Rectal smooth muscle tissue (tissue), 1 donor: ENCODE data around the gene ST6GALNAC6.

ENCODE experiments used
- H3K27ac ChIP-seq: one replicate; pipeline ENCODE4 v1.7.0; 2013; ENCODE audit warnings: low read depth, low read length, inconsistent platforms
- H3K27me3 ChIP-seq: one replicate; pipeline ENCODE4 v1.7.0; 2013; ENCODE audit warnings: low read length; ENCODE audit not compliant: control insufficient read depth, insufficient read depth
- H3K36me3 ChIP-seq: one replicate; pipeline ENCODE4 v1.7.0; 2013; ENCODE audit warnings: low read length; ENCODE audit not compliant: control insufficient read depth, insufficient read depth
- H3K4me1 ChIP-seq: one replicate; pipeline ENCODE4 v1.7.0; 2013; ENCODE audit warnings: low read length; ENCODE audit not compliant: control insufficient read depth, insufficient read depth
- H3K4me3 ChIP-seq: one replicate; pipeline ENCODE4 v1.7.0; 2013; ENCODE audit warnings: low read length
- H3K9ac ChIP-seq: one replicate; pipeline ENCODE4 v1.7.0; 2013; ENCODE audit warnings: low read length

ST6GALNAC6 gene

GRCh38 chr9:127929625-127929979 lies 30.2 kb upstream of the ST6GALNAC6 start:
- Histone ChIP-seq H3K4me3 (no peak overlapping the region), H3K36me3 (no peaks in the 10 kb centered on the region), H3K27ac (no peak overlapping the region), H3K4me1 (no peaks in the 10 kb centered on the region), H3K27me3 (peaks cover 9% of the 10 kb centered on the region), H3K9ac (no peak overlapping the region)

- no peaks in the 10 kb centered on the region for H3K4me1 ChIP-seq
Observed at GRCh38 chr9:127928676-127929624, 29.5 kb upstream of the ST6GALNAC6 start.

GRCh38 chr9:127927988-127928675 lies 28.7 kb upstream of the ST6GALNAC6 start:
- Histone ChIP-seq H3K27me3 (peaks cover 10% of the 10 kb centered on the region), H3K4me1 (no peaks in the 10 kb centered on the region), H3K27ac (no peak overlapping the region), H3K9ac (no peak overlapping the region), H3K36me3 (no peaks in the 10 kb centered on the region), H3K4me3 (peak overlapping the region; percentile 1)

More at GRCh38 chr9:127928676-127929624, 29.5 kb upstream of the ST6GALNAC6 start:
- H3K4me3 ChIP-seq: no peak overlapping the region
- no peaks in the 10 kb centered on the region for H3K36me3 ChIP-seq
- peaks cover 9% of the 10 kb centered on the region for H3K27me3 ChIP-seq
- H3K9ac ChIP-seq: no peak overlapping the region
- H3K27ac ChIP-seq: no peak overlapping the region

GRCh38 chr9:127927201-127927987 lies 28.0 kb upstream of the ST6GALNAC6 start:
- Histone ChIP-seq H3K4me1 (no peaks in the 10 kb centered on the region), H3K9ac (no peak overlapping the region), H3K27me3 (peaks cover 10% of the 10 kb centered on the region), H3K36me3 (no peaks in the 10 kb centered on the region), H3K27ac (no peak overlapping the region), H3K4me3 (peak overlapping the region; percentile 29)

GRCh38 chr9:127926906-127927200 lies 27.4 kb upstream of the ST6GALNAC6 start:
- Histone ChIP-seq H3K4me3 (peak overlapping the region; percentile 29), H3K36me3 (no peaks in the 10 kb centered on the region), H3K4me1 (no peaks in the 10 kb centered on the region), H3K9ac (no peak overlapping the region), H3K27ac (no peak overlapping the region), H3K27me3 (peaks cover 14% of the 10 kb centered on the region)

- Histone ChIP-seq H3K36me3 (no peaks in the 10 kb centered on the region), H3K27me3 (peaks cover 14% of the 10 kb centered on the region), H3K4me1 (no peaks in the 10 kb centered on the region), H3K4me3 (peak overlapping the region; percentile 29), H3K27ac (no peak overlapping the region), H3K9ac (no peak overlapping the region)
Observed at GRCh38 chr9:127925959-127926905, 26.8 kb upstream of the ST6GALNAC6 start.

- H3K4me1 ChIP-seq: no peaks in the 10 kb centered on the region
- no peaks in the 10 kb centered on the region for H3K36me3 ChIP-seq
- no peak overlapping the region for H3K4me3 ChIP-seq
- H3K27me3 ChIP-seq: peaks cover 14% of the 10 kb centered on the region
- no peak overlapping the region for H3K27ac ChIP-seq
- H3K9ac ChIP-seq: no peak overlapping the region
Observed at GRCh38 chr9:127924736-127925444, 25.5 kb upstream of the ST6GALNAC6 start.

- Histone ChIP-seq H3K4me1 (no peaks in the 10 kb centered on the region), H3K9ac (no peak overlapping the region), H3K27me3 (peaks cover 14% of the 10 kb centered on the region), H3K4me3 (no peak overlapping the region), H3K36me3 (no peaks in the 10 kb centered on the region), H3K27ac (no peak overlapping the region)
Observed at GRCh38 chr9:127923771-127924170, 24.4 kb upstream of the ST6GALNAC6 start.

GRCh38 chr9:127923046-127923445 lies 23.6 kb upstream of the ST6GALNAC6 start:
- H3K4me1 ChIP-seq: peaks cover 2% of the 10 kb centered on the region
- peaks cover 14% of the 10 kb centered on the region for H3K27me3 ChIP-seq
- H3K9ac ChIP-seq: no peak overlapping the region
- no peak overlapping the region for H3K4me3 ChIP-seq
- H3K27ac ChIP-seq: no peak overlapping the region
- no peaks in the 10 kb centered on the region for H3K36me3 ChIP-seq

- H3K9ac ChIP-seq: no peak overlapping the region
- no peaks in the 10 kb centered on the region for H3K36me3 ChIP-seq
- no peak overlapping the region for H3K27ac ChIP-seq
- H3K4me1 ChIP-seq: peaks cover 9% of the 10 kb centered on the region
- peak overlapping the region; percentile 22 for H3K4me3 ChIP-seq
- peaks cover 10% of the 10 kb centered on the region for H3K27me3 ChIP-seq
Observed at GRCh38 chr9:127921557-127922120, 22.2 kb upstream of the ST6GALNAC6 start.

- H3K27ac ChIP-seq: no peak overlapping the region
- peaks cover 6% of the 10 kb centered on the region for H3K27me3 ChIP-seq
- H3K4me3 ChIP-seq: no peak overlapping the region
- no peaks in the 10 kb centered on the region for H3K36me3 ChIP-seq
- H3K9ac ChIP-seq: no peak overlapping the region
- H3K4me1 ChIP-seq: peaks cover 13% of the 10 kb centered on the region
Observed at GRCh38 chr9:127920794-127921193, 21.4 kb upstream of the ST6GALNAC6 start.
